Measurements from ENCODE around the gene ATP9A.
"Not testable (repeated sequence)": the region's sequence is repeated elsewhere in the genome, so short reads cannot be mapped to it uniquely, and the experiment has no call there.

The ATP9A gene

DNA sequence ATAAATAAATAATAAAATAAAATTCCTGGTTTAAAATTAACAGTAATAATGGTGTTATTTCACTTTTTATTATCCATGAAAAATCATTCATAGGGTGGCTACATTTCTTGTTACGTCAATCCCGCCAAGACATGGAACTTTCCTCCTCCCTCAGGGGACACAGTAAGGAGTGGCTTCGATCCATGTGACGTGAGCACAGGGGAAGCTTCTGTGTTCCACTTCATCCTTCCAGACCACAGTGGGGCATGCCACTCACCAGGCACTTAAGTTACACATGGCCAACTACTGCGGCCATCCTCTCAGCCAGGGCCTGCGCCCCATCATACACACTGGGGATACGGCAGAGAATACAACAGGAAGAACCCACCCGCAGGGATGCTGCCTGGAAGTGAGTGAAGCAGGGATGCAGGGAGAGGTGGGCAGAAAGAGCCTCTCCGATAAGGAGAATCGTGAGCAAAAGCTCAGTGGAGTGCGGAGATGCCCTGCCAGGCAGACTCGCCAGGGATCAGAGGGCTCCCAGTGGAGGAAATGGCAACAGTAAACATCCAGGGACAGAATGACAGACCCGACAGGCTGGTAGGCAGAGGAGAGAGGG is 75.3 kb downstream of the ATP9A start:
- TF ChIP-seq, protein P1, sequence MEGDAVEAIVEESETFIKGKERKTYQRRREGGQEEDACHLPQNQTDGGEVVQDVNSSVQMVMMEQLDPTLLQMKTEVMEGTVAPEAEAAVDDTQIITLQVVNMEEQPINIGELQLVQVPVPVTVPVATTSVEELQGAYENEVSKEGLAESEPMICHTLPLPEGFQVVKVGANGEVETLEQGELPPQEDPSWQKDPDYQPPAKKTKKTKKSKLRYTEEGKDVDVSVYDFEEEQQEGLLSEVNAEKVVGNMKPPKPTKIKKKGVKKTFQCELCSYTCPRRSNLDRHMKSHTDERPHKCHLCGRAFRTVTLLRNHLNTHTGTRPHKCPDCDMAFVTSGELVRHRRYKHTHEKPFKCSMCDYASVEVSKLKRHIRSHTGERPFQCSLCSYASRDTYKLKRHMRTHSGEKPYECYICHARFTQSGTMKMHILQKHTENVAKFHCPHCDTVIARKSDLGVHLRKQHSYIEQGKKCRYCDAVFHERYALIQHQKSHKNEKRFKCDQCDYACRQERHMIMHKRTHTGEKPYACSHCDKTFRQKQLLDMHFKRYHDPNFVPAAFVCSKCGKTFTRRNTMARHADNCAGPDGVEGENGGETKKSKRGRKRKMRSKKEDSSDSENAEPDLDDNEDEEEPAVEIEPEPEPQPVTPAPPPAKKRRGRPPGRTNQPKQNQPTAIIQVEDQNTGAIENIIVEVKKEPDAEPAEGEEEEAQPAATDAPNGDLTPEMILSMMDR (IDR thresholded peaks at IDR 0.05; ENCODE audit: control insufficient read depth, extremely low read depth, insufficient read depth) = no peak
- H3K4me3 ChIP-seq (ENCODE audit: low read depth, low read length) = no peak overlapping the region
- no peak for DNase-seq (ENCODE audit: low read depth)

DNA sequence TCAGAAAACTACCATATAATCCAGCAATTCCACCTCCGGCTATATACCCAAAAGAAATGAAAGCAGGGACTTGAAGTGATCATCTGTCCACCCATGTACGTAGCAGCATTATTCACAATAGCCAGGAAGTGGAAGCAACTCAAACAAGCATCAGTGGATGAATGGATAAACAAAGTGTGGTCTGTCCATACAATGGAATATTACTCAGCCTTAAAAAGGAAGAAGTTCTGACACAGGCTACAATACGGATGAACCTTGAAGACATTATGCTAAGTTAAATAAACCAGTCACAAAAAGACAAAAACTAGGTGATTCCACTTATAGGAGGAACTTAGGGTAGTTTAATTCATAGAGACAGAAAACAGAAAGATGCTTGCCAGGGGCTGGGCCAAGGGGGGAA is 76.5 kb downstream of the ATP9A start:
- H3K4me3 ChIP-seq (ENCODE audit: low read depth, low read length) = no peak overlapping the region
- no peak for DNase-seq (ENCODE audit: low read depth)
- TF ChIP-seq, protein P1 (IDR thresholded peaks at IDR 0.05; ENCODE audit: control insufficient read depth, extremely low read depth, insufficient read depth) = no peak

DNA sequence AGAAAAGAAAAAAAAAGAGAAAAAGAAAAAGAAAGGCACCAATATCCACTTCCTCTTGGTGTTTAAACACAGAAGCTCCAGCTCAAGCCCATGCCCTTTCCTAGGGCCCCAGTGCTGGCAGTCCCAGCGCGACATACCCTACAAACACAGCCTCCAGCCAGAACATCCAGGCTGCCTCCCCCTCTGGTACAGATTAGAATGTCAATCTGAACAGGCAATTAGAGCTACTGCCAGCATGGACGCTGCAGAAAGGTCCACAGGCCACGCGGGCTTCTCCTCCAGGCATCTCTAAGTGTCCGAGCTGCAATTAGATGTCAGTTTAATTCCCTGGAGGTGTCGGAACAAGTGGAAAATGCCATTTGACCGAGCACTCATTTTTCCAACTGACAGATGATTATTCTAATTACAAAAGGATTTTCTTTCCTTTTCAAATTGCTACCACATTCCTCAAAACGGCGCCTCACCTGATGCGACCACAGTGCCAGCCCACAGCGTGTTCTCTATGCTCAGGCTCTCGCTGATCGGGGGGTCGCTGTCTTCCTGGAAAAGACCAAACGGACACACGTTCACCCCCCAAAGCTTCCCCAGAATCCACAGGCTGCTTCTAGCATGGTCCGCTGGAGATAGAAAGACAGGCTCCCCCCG is 79.5 kb downstream of the ATP9A start:
- DNase-seq (ENCODE audit: low read depth) = no peak
- H3K4me3 ChIP-seq (ENCODE audit: low read depth, low read length) = no peak overlapping the region
- TF ChIP-seq, protein P1 (IDR thresholded peaks at IDR 0.05; ENCODE audit: control insufficient read depth, extremely low read depth, insufficient read depth) = no peak

DNA sequence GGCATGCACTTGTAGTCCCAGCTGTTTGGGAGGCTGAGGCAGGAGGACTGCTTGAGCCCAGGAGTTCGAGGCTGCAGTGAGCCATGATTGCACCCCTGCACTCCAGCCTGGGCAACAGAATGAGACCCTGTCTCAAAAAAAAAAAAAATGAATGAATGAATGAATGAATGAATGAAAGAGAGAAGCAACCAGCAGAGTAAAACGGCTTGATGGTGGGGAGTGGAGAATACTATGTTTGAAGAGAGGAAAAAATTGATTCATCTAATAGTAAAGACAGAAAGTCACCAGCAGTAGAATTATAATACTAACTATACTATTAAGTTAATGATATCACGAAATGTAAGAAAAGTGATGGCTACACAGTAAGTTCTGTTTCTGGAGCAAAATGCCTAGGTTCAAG is 80.6 kb downstream of the ATP9A start:
- no peak for DNase-seq (ENCODE audit: low read depth)
- no peak overlapping the region for H3K4me3 ChIP-seq (ENCODE audit: low read depth, low read length)
- TF ChIP-seq, protein P1 (IDR thresholded peaks at IDR 0.05; ENCODE audit: control insufficient read depth, extremely low read depth, insufficient read depth) = no peak

DNA sequence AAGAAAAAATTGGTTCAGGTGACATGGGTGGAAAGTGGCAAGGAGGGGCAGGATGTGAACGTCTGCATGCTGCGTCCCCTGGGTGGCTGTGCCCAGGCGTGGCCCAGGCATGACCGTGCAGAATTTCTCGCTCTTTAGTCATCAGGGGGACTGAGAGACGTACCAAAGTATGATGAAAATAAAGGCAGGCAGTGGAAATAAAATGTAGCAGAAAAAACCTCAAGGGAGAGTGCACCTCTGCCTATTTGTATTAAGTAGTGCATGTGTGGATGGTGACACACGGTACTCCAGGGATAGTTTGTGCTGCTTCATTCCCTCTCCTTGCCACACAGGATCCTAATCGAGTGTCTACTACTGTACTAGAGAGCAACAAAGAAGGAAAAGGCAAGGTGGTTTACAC is 81.1 kb downstream of the ATP9A start:
- DNase-seq (ENCODE audit: low read depth) = no peak
- TF ChIP-seq, protein P1 (IDR thresholded peaks at IDR 0.05; ENCODE audit: control insufficient read depth, extremely low read depth, insufficient read depth) = no peak
- no peak overlapping the region for H3K4me3 ChIP-seq (ENCODE audit: low read depth, low read length)

DNA sequence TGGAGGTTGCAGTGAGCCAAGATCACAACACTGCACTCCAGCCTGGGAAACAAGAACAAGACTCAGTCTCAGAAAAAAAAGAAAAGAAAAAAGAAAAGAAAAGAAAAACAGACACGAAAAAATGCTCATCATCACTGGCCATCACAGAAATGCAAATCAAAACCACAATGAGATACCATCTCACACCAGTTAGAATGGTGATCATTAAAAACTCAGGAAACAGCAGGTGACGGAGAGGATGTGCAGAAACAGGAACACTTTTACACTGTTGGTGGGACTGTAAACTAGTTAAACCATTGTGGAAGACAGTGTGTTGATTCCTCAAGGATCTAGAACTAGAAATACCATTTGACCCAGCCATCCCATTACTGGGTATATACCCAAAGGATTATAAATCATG is 82.7 kb downstream of the ATP9A start:
- not testable (repeated sequence) for H3K4me3 ChIP-seq (ENCODE audit: low read depth, low read length); DNase-seq (ENCODE audit: low read depth)

DNA sequence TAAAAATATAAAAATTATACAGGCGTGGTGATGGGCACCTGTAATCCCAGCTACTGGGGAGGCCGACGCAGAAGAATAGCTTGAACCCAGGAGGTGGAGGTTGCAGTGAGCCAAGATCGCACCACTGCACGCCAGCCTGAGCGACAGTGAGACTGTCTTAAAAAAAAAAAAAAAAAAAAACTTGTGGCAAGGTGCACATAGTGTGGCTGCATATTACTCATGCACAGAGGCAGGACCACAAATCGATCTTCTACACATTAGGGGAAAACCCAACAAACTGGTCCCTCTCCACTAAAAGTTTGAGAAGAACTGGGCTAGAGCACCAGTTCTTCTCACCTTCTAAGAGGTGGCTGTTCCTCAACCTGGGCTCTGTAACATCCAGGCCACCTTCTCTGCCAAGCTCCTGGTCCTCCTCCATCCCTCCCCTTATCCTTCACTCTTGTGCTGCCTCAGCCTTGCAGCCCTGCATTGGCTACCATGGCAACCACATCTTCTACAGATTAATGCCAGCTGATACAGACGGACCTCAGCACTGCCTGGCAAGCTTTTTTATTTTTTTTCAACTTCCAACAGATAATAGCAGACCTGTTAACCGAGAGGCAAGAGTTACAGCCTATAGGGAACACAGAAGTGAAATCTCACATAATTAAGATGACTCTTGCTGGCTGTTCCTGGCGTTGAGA is 88.0 kb downstream of the ATP9A start:
- no peak for DNase-seq (ENCODE audit: low read depth)
- TF ChIP-seq, protein P1 (IDR thresholded peaks at IDR 0.05; ENCODE audit: control insufficient read depth, extremely low read depth, insufficient read depth) = no peak
- H3K4me3 ChIP-seq (ENCODE audit: low read depth, low read length) = no peak overlapping the region

Data from LNCaP clone FGC (cell line).